ENCODE data around the gene C4orf50.

DNA sequence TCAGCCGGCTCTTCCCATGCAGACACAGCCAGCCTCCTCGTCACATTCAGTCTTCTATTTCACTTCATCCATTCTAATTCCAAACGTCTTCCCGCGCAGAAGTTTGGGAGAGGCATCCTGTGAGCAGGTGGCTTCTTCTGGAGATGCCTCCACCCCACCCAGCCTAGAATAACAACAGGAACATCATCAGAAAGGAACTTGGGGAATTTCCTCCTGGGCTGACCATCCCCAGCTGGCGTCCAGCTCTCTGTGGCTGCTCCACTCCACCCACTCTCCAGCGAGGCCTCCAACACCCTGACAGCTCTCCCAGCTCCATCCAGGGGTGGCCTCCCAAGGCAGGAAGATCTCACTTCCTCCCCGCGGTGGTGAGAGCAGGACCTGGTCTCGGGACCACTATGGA is 5.5 kb upstream of the C4orf50 start:
- TF ChIP-seq, protein P1, sequence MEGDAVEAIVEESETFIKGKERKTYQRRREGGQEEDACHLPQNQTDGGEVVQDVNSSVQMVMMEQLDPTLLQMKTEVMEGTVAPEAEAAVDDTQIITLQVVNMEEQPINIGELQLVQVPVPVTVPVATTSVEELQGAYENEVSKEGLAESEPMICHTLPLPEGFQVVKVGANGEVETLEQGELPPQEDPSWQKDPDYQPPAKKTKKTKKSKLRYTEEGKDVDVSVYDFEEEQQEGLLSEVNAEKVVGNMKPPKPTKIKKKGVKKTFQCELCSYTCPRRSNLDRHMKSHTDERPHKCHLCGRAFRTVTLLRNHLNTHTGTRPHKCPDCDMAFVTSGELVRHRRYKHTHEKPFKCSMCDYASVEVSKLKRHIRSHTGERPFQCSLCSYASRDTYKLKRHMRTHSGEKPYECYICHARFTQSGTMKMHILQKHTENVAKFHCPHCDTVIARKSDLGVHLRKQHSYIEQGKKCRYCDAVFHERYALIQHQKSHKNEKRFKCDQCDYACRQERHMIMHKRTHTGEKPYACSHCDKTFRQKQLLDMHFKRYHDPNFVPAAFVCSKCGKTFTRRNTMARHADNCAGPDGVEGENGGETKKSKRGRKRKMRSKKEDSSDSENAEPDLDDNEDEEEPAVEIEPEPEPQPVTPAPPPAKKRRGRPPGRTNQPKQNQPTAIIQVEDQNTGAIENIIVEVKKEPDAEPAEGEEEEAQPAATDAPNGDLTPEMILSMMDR (IDR thresholded peaks at IDR 0.05; ENCODE audit: insufficient read depth, low read depth, low read length): no peak
- no peak for TF ChIP-seq EZH2 (IDR thresholded peaks at IDR 0.05; ENCODE audit: insufficient read depth, low read length)

All from astrocyte (in vitro differentiated cells and primary cell).